Activated T-cell treated with anti-CD3 and anti-CD28 coated beads for 48 hours (primary cell): Measurements from ENCODE around the gene DYNC1H1.

Experiments used
- DNase-seq: peaks from one replicate; pipeline ENCODE4 v3.0.0-alpha.2; 2020; ENCODE audit warnings: low read depth

DYNC1H1 gene

DNA sequence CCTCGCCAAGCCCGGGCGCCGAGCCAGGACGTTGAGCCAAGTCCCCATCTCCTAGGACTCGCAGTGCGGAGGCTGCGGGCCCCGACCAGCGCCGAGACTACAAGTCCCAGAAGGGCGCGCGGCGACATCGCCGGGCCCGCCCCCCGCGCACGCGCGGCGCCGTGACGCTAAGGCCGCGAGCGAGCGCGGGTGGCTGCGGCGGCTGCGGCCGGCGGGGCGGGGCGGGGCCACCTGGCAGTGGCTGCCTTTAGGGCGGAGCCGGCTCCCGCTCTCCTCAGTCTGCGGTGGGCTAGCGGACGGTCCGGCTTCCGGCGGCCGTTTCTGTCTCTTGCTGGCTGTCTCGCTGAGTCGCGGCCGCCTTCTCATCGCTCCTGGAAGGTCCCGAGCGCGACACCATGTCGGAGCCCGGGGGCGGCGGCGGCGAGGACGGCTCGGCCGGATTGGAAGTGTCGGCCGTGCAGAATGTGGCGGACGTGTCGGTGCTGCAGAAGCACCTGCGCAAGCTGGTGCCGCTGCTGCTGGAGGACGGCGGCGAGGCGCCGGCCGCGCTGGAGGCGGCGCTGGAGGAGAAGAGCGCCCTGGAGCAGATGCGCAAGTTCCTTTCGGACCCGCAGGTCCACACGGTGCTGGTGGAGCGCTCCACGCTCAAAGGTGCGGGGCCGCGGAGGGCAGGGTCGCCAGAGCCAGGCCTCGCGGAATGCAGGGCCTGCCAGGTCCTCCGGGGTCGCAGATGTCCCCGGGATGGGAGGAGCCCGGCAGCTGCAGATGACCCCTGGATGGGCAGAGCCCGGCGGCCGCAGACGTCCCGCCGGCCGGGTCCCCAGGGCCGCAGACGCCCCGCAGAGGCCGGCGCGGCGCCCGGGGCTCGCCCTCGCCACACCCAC lies at the start of gene DYNC1H1:
TSS of gene DYNC1H1 (plus strand) at position 277 of the 884 bp plus-strand sequence. CDS start at position 396, 119 bp downstream.
- peak; percentile 91 for DNase-seq

DNA sequence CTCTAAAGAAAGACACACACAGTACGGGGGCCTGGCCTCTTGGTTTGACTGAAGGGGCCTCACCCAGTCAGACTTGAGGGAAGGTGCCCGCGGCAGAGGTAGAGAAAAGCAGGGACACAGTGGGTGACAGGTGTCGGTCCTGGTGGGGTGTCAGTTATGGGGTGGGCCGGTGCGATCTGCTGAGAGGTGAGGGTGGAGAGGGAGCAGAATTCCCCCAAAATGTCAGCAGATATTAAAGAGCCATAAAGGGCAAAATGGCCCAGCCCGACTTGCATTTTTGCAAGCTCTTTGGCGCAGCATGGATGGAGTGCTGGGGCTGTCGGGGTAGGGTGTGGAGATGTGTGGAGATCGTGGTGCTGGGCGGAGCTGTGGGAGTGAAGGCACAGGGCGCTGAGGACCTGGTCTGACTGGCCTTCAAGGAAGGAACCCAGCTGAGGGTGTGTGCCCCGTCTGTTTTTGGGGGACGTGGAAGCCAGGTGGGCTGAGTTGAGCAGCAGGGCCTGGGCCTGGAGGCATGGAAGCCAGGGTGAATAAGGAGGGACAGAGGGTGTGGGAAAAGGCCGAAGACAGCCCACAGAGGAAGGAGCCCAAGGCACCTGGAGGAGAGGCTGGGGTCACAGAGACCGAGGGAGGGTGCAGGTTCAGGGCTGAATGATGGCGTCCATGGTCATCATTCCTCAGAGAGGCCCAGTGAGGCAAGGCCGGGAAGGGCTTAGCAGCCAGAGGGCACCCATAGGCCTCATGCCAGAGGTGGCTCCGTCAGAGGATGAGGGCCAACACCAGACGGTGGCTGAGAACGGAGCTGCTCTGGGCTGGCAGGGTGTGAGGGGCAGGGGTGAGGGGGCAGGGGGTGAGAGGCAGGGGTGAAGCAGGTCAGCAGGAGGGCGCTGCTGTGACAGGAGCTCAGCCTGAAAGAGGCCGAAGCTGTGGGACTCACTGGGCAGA lies 48.2 kb upstream of the DYNC1H1 start:
- no peak for DNase-seq

- DNase-seq: no peak
These were observed 47.5 kb upstream of the DYNC1H1 start for GRCh38 chr14:101916816-101917412.

GRCh38 chr14:101917413-101918017 lies 46.9 kb upstream of the DYNC1H1 start:
- DNase-seq: no peak

GRCh38 chr14:101918065-101918989 lies 46.0 kb upstream of the DYNC1H1 start:
- no peak for DNase-seq

- no peak for DNase-seq
These were observed 44.1 kb upstream of the DYNC1H1 start for GRCh38 chr14:101920271-101920670.

- no peak for DNase-seq
These were observed 41.5 kb upstream of the DYNC1H1 start for GRCh38 chr14:101922866-101923265.

GRCh38 chr14:101925152-101925551 lies 39.2 kb upstream of the DYNC1H1 start:
- no peak for DNase-seq

- no peak for DNase-seq
These were observed 38.3 kb upstream of the DYNC1H1 start for GRCh38 chr14:101926085-101926484.

DNA sequence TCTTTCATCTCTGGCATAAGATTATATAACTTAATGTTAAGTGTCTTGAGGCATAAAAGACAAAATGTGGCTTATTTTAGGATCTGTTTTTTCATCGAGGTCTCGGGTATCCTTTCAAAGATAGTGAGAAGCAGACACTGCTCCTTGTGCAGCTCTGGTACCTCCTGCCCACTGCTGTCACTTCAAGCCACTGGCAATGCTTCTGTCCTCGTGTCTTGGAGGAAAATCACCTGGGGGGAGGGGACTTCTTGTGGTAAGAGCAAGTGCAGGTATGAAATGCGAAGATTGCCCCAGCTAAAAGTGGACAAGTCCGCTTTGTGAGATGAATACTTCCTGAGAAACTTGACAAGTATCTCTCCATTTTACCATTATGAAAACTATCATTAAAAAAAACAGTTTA lies 37.8 kb upstream of the DYNC1H1 start:
- no peak for DNase-seq

DNA sequence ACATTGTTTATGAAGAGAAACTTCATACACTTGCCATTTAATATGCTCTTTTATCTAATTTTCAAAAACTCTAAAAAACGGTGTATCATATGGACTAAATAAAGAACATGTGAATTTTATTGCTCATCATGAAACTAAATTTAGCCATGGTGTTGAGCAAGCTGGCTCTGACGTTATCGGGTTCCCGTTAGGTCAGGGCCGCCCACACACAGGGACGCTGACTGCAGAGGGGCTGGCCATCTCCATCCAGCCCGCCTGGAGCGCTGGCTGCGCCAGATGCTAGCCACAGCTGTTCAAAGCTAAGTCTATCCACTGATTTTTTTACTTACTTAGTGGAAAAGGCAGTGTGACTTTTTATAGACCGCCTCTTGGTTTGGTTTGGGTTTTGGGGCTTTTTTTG lies 36.5 kb upstream of the DYNC1H1 start:
- peak; percentile 18 for DNase-seq

DNA sequence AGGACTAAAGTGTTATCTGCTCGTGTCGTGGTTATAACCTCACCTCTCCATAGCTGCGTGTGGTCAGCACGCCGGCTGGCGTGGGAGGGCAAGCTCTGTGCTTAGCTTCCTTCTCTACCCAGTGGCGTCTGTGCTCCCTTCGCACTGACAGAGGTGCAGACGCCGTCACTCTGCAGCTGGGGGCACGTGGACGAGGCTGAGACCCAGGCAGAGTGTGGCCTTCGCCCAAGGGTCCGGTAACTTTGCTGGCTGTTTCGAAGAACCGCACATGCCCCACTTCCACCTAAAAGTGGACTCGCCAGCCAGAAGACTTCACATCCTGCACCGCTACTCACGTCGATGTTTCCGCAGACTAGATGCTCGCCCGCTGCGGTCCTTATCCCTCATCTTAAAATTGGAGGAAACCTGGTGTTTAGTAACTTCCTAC lies 35.9 kb upstream of the DYNC1H1 start:
- DNase-seq: no peak

- DNase-seq: no peak
These were observed 35.3 kb upstream of the DYNC1H1 start for GRCh38 chr14:101929096-101929495.

GRCh38 chr14:101929946-101930345 lies 34.4 kb upstream of the DYNC1H1 start:
- no peak for DNase-seq

DNA sequence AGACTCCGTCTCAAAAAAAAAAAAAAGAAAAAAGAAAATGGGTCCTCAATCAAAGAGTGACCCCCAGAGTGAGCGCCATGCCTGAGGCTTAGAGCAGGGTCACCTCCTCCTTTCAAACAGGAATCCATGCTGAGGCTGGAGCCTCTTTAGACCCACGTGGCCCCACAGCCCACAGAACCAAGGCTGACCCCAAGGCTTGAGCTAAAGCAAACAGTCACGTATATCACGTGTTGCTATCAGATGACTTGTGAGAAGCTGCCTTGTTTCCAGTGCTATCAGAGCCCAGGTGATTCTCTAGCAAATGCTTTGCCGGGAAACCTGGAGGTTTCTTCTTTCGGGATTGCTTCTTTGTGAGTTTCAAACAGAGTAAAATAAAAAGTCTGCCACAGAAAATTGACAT lies 31.7 kb upstream of the DYNC1H1 start:
- DNase-seq: no peak

- DNase-seq: no peak
These were observed 31.2 kb upstream of the DYNC1H1 start for GRCh38 chr14:101933209-101933608.

GRCh38 chr14:101934601-101935150 lies 29.7 kb upstream of the DYNC1H1 start:
- DNase-seq: no peak

GRCh38 chr14:101937926-101938767 lies 26.2 kb upstream of the DYNC1H1 start:
- DNase-seq: no peak

DNA sequence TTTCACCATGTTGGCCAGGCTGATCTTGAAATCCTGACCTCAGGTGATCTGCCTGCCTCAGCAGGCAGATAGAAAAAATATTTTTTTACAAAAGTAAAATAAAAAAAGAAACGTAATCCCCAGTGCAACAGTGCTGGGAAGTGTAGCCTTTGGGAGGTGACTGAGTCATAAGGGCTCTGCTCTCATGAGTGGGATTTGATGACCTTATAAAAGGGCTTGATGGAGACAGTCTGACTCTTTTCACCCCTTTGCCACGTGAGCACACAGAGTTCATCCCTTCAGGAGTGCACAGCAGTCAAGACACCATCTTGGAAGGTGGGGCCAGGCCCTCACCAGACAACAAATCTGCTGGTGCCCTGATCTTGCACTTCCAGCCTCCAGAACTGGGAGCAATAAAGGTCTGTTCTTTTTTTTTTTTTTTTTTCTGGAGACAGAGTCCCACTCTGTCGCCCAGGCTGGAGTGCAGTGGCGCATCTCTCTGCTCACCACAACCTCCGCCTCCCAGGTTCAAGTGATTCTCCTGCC lies 24.7 kb upstream of the DYNC1H1 start:
- DNase-seq: no peak
